GM21576 (cell line): ENCODE results near the gene KIAA1210.

Source experiments
- ATAC-seq: cut with Tn5 transposase; IDR thresholded peaks from one replicate; pipeline ENCODE4 v1.9.1; 2021; ENCODE audit warnings: mild to moderate bottlenecking, moderate library complexity; ENCODE audit not compliant: unreplicated experiment

The KIAA1210 gene

GRCh38 chrX:119127650-119128049 lies at the start of gene KIAA1210:
Gene KIAA1210 (minus strand): TSS chrX:119127812. CDS start chrX:119123642, 4,170 bp downstream.
- ATAC-seq = no peak

- no peak for ATAC-seq
Observed at GRCh38 chrX:119177278-119177677, 49.7 kb upstream of the KIAA1210 start.

- no peak for ATAC-seq
Observed at GRCh38 chrX:119174900-119175299, 47.3 kb upstream of the KIAA1210 start.

- no peak for ATAC-seq
Observed at GRCh38 chrX:119168104-119168503, 40.5 kb upstream of the KIAA1210 start.

GRCh38 chrX:119158226-119158625 lies 30.6 kb upstream of the KIAA1210 start:
- no peak for ATAC-seq

GRCh38 chrX:119156241-119156640 lies 28.6 kb upstream of the KIAA1210 start:
- ATAC-seq = no peak

GRCh38 chrX:119155416-119156035 lies 27.9 kb upstream of the KIAA1210 start:
- ATAC-seq = no peak

- ATAC-seq = no peak
Observed at GRCh38 chrX:119151051-119151380, 23.4 kb upstream of the KIAA1210 start.

- ATAC-seq = no peak
Observed at GRCh38 chrX:119150163-119151050, 22.8 kb upstream of the KIAA1210 start.

GRCh38 chrX:119147486-119147885 lies 19.9 kb upstream of the KIAA1210 start:
- ATAC-seq = no peak

GRCh38 chrX:119145241-119145653 lies 17.6 kb upstream of the KIAA1210 start:
- ATAC-seq = no peak

GRCh38 chrX:119134466-119134865 lies 6.9 kb upstream of the KIAA1210 start:
- no peak for ATAC-seq

- no peak for ATAC-seq
Observed at GRCh38 chrX:119132961-119133360, 5.3 kb upstream of the KIAA1210 start.

GRCh38 chrX:119132316-119132715 lies 4.7 kb upstream of the KIAA1210 start:
- no peak for ATAC-seq

- no peak for ATAC-seq
Observed at GRCh38 chrX:119130911-119131310, 3.3 kb upstream of the KIAA1210 start.

- ATAC-seq = no peak
Observed at GRCh38 chrX:119121341-119121740, 6.3 kb downstream of the KIAA1210 start.

GRCh38 chrX:119118780-119119395 lies 8.7 kb downstream of the KIAA1210 start:
- peak; percentile 91 for ATAC-seq

GRCh38 chrX:119107206-119107605 lies 20.4 kb downstream of the KIAA1210 start:
- no peak for ATAC-seq

- ATAC-seq = no peak
Observed at GRCh38 chrX:119105826-119106225, 21.8 kb downstream of the KIAA1210 start.

GRCh38 chrX:119101168-119101567 lies 26.4 kb downstream of the KIAA1210 start:
- ATAC-seq = no peak

- no peak for ATAC-seq
Observed at GRCh38 chrX:119095936-119096335, 31.7 kb downstream of the KIAA1210 start.

GRCh38 chrX:119094819-119095218 lies 32.8 kb downstream of the KIAA1210 start:
- no peak for ATAC-seq
